VCaP (cell line): ENCODE results near the gene EFS.

Experiments
- H3K27ac ChIP-seq: fragments of 450-650 bp; 2 replicates; pipeline ENCODE4 v1.5.1; 2017
- TF ChIP-seq, protein P1 (sequence below): fragments of 450-650 bp; conservative IDR thresholded peaks from 2 replicates; pipeline ENCODE4 v1.5.1; 2017; ENCODE audit warnings: mild to moderate bottlenecking, moderate library complexity

The EFS gene

DNA sequence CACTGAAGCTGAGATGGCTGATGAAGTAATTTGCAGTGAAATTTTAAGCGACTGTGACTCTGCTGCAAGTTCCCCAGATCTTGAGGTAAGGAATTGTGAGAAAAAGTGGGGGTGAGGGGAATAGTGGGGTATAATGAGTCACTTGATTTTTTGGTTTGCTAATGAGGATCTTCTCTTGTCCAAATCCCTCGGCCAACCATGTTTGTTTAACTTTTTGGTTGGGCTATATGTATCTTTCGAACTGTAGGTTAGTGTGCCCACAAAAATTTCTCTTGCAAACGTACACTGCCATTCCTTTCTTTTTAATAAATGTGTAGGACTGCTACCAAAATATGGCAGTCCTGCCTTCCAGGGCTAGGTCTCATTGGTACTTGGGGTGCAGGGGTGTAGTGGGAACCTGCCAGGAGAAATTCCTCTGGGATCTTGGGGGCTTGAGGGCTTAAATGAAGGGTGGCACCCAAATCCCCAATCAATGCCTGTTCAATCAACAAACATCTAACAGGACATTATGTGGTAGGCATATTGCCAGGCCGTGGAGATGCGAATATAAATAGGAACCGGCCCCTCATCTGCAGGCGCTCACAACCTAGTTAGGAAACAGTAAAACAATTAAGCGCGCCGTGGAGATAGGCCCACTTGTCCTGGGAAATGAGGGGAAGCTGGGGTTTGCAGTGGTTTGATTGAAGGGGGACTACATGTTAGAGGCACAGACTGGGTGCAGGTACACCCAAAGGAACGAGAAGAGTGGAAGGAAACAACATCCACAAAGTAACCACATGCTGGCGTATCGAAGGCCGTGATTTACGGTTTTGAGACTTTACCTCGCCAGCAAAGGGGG, 45.0 kb downstream of the EFS start:
- H3K27ac ChIP-seq, result peak overlapping the region; percentile 94
- TF ChIP-seq, protein P1, sequence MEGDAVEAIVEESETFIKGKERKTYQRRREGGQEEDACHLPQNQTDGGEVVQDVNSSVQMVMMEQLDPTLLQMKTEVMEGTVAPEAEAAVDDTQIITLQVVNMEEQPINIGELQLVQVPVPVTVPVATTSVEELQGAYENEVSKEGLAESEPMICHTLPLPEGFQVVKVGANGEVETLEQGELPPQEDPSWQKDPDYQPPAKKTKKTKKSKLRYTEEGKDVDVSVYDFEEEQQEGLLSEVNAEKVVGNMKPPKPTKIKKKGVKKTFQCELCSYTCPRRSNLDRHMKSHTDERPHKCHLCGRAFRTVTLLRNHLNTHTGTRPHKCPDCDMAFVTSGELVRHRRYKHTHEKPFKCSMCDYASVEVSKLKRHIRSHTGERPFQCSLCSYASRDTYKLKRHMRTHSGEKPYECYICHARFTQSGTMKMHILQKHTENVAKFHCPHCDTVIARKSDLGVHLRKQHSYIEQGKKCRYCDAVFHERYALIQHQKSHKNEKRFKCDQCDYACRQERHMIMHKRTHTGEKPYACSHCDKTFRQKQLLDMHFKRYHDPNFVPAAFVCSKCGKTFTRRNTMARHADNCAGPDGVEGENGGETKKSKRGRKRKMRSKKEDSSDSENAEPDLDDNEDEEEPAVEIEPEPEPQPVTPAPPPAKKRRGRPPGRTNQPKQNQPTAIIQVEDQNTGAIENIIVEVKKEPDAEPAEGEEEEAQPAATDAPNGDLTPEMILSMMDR, result no peak

DNA sequence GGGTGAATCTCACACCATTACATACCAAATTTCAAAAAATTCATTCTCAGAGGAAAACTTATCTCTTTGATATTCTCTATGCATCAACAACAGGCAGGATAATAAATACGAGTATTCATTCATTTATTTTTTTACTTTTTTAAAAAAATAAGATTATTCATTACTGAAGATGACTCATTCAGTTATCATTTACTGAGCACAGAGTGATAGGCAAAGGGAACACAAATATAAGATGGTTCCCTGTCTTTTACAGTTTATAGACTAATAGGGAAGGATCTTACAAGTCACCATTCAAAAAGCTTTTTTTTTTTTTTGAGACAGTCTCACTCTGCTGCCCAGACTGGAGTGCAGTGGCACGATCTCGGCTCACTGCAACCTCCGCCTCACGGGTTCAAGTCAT, 48.7 kb downstream of the EFS start:
- TF ChIP-seq, protein P1, result no peak
- no peak overlapping the region for H3K27ac ChIP-seq

GRCh38 chr14:23310546-23310945, 54.4 kb downstream of the EFS start:
- no peak overlapping the region for H3K27ac ChIP-seq
- TF ChIP-seq, protein P1, result no peak

DNA sequence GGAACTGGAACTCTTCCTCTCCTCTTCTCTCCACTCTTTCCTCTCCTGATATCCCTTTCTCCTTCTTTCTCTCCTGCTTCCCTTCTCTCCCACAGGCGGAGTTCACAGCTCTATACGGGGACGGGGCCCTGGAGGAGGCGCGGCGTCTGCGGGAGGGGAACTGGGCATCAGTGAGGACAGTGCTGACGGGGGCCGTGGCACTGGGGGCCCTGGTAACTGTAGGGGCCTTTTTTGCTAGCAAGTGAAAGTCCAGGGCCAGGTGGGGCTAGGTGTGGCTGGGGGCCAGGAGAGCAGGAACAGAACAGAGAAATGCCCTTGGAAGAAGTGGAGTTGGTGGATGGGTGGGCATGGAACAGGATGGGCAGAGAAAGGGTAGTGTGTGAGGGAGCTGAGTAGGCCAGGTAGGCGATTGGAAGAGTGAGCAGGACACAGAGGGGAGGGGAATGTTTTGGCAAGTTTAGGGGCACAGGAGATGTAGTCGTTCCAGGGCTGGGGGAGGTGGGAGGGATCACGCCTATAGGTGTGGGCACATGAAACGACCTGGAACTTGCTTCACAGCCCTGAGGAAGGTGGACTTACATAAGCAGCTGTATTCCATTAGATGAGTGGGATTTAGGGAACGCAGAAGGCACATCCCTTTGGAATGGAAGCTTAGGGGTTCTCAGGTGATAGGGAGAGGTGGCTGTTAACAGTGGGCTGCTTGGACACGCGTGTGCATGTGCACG, 56.1 kb downstream of the EFS start:
- peak overlapping the region; percentile 87; the same call in 1 of the 2 replicates for H3K27ac ChIP-seq
- TF ChIP-seq, protein P1, result no peak

GRCh38 chr14:23307687-23308644, 57.0 kb downstream of the EFS start:
- peak overlapping the region; percentile 87; the same call in 1 of the 2 replicates for H3K27ac ChIP-seq
- TF ChIP-seq, protein P1, result no peak

- TF ChIP-seq, protein P1, result no peak
- peak overlapping the region; percentile 87 for H3K27ac ChIP-seq
These were observed 57.8 kb downstream of the EFS start for GRCh38 chr14:23307146-23307530.
